ENCODE results near the gene SYTL2.

DNA sequence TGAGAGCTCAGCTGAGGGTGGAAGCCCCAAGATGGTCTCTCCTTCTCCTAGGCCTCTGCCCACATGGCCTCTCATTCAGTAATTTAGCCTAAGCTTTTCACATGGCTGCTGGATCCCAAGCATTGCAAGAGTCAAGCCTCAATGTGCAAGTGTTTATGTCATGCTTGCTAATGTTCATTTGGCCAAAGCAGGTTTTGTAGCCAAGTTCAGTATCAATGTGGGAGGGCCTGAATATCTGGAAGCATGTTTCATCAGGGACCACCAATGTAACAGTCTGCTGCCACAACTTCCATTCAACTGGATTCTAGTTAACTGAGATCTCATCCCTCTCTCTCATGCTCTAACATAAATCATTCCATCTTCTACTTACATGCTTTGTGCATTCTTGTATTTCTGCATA is 8.5 kb upstream of the SYTL2 start:
- TF ChIP-seq, protein P1, sequence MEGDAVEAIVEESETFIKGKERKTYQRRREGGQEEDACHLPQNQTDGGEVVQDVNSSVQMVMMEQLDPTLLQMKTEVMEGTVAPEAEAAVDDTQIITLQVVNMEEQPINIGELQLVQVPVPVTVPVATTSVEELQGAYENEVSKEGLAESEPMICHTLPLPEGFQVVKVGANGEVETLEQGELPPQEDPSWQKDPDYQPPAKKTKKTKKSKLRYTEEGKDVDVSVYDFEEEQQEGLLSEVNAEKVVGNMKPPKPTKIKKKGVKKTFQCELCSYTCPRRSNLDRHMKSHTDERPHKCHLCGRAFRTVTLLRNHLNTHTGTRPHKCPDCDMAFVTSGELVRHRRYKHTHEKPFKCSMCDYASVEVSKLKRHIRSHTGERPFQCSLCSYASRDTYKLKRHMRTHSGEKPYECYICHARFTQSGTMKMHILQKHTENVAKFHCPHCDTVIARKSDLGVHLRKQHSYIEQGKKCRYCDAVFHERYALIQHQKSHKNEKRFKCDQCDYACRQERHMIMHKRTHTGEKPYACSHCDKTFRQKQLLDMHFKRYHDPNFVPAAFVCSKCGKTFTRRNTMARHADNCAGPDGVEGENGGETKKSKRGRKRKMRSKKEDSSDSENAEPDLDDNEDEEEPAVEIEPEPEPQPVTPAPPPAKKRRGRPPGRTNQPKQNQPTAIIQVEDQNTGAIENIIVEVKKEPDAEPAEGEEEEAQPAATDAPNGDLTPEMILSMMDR (conservative IDR thresholded peaks at IDR 0.05; ENCODE audit: low read depth, low read length), result no peak
- TF ChIP-seq EZH2 (IDR thresholded peaks at IDR 0.05; ENCODE audit: borderline replicate concordance, low read depth, low read length, poor library complexity, severe bottlenecking), result no peak
